ENCODE measurements around the gene BMERB1. TPM values are rescaled to one million over a fixed set of nuclear protein-coding genes. Genes with fewer than 3 reads are reported as not detected.

BMERB1 gene
- total RNA-seq, 1 donor: 57.2 TPM

DNA sequence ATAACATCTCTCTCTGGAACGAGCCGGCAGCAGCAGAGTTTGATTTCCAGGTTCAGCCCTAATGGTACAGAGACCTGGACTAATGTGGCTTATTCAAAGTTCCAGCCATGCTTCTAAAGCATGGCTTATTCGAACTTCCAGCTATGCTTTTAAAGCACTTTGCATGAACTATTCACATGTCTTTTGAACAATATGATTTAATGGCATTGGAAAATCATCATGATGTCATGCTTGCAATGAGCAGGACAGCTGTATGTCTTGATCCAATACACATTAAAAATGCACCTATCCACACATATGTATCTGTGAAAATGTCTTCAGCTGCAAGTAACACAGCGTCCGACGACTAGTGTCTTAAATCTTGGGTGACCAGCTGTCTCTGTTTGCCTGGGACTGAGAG, 122.9 kb downstream of the BMERB1 start:
- Histone ChIP-seq H3K79me2 (ENCODE audit: insufficient read depth, low read length) (no peaks in the 10 kb centered on the region), H3K4me1 (ENCODE audit: insufficient read depth, low read length) (no peaks in the 10 kb centered on the region), H3K9me3 (ENCODE audit: low read depth, low read length) (no peaks in the 10 kb centered on the region), H3K27ac (ENCODE audit: low read depth, low read length) (no peak overlapping the region), H3K4me3 (ENCODE audit: insufficient read depth, low read length) (no peak overlapping the region), H3K4me2 (ENCODE audit: insufficient read depth, low read length) (no peak overlapping the region), H4K20me1 (ENCODE audit: insufficient read depth, low read length) (peaks cover 23% of the 10 kb centered on the region), H3K36me3 (ENCODE audit: insufficient read depth, low read length) (no peaks in the 10 kb centered on the region), H3K27me3 (ENCODE audit: insufficient read depth, low read length) (no peaks in the 10 kb centered on the region), H2AFZ (ENCODE audit: low read length) (no peak overlapping the region)
- DNase-seq (ENCODE audit: insufficient read length, low spot score, missing footprints): no peak
- TF ChIP-seq, protein P1, sequence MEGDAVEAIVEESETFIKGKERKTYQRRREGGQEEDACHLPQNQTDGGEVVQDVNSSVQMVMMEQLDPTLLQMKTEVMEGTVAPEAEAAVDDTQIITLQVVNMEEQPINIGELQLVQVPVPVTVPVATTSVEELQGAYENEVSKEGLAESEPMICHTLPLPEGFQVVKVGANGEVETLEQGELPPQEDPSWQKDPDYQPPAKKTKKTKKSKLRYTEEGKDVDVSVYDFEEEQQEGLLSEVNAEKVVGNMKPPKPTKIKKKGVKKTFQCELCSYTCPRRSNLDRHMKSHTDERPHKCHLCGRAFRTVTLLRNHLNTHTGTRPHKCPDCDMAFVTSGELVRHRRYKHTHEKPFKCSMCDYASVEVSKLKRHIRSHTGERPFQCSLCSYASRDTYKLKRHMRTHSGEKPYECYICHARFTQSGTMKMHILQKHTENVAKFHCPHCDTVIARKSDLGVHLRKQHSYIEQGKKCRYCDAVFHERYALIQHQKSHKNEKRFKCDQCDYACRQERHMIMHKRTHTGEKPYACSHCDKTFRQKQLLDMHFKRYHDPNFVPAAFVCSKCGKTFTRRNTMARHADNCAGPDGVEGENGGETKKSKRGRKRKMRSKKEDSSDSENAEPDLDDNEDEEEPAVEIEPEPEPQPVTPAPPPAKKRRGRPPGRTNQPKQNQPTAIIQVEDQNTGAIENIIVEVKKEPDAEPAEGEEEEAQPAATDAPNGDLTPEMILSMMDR (IDR thresholded peaks at IDR 0.05; ENCODE audit: extremely low read depth, low read depth, low read length): no peak

DNA sequence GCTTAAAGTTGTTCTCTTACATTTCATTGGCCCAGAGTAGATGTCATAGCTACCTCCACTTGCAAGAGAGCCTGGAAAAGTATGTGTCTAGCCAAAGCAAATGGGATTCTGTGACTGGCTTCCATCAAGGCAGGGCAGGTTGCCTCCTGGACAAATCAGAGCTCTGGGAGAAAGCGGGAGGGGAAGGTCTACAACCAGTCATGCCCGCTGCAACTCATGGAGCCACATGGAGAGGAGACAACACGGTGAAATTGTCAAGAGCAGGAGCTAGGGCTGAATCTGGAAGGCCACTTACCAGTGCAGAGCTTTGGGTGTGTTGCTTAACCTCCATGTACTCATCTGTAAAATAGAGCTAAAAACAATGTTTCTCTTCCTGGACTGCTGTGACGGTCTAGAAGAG, 124.8 kb downstream of the BMERB1 start:
- Histone ChIP-seq H4K20me1 (ENCODE audit: insufficient read depth, low read length) (peaks cover 23% of the 10 kb centered on the region), H3K9me3 (ENCODE audit: low read depth, low read length) (no peaks in the 10 kb centered on the region), H2AFZ (ENCODE audit: low read length) (no peak overlapping the region), H3K79me2 (ENCODE audit: insufficient read depth, low read length) (no peaks in the 10 kb centered on the region), H3K4me1 (ENCODE audit: insufficient read depth, low read length) (no peaks in the 10 kb centered on the region), H3K27me3 (ENCODE audit: insufficient read depth, low read length) (no peaks in the 10 kb centered on the region), H3K27ac (ENCODE audit: low read depth, low read length) (no peak overlapping the region), H3K4me3 (ENCODE audit: insufficient read depth, low read length) (no peak overlapping the region), H3K4me2 (ENCODE audit: insufficient read depth, low read length) (no peak overlapping the region), H3K36me3 (ENCODE audit: insufficient read depth, low read length) (no peaks in the 10 kb centered on the region)
- TF ChIP-seq, protein P1 (IDR thresholded peaks at IDR 0.05; ENCODE audit: extremely low read depth, low read depth, low read length): no peak
- no peak for DNase-seq (ENCODE audit: insufficient read length, low spot score, missing footprints)

DNA sequence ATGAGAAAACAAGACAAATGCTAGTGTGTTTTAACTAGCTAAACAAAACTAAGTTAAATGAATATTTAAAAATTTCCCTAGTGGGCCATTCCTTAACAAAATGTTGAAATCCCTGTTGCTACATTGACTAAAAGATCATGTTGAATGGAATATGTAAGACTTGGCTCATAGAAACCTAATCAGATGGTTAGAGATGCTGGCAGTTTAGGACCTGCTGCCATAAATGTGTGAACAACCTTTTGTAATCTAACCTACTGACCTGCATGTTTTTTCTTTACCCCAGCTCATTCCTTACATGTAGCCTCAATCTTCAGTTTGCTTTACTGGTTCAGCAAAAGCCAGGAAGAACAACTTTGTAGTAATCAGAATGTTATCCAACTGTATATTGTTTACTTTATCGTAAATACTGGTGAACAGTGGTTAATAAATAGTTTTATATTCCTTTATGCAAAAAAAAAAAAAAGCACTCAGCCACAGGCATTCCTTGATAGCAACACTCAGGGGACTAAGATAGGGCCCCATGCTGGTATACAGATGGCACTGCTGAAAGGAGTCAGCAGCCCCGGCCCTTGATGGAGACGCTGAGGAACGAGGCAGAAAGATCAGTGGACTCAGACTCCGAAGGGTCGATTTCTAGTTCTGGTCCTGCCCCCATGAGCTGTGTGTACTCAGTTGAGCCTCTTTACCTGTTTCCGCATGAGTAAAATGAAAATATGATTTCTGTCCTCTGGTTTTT, 130.4 kb downstream of the BMERB1 start:
- H3K4me2 ChIP-seq (ENCODE audit: insufficient read depth, low read length): no peak overlapping the region
- H2AFZ ChIP-seq (ENCODE audit: low read length): no peak overlapping the region
- DNase-seq (ENCODE audit: insufficient read length, low spot score, missing footprints): no peak
- H3K27me3 ChIP-seq (ENCODE audit: insufficient read depth, low read length): no peaks in the 10 kb centered on the region
- no peak overlapping the region for H3K4me3 ChIP-seq (ENCODE audit: insufficient read depth, low read length)
- no peak overlapping the region for H3K27ac ChIP-seq (ENCODE audit: low read depth, low read length)
- no peaks in the 10 kb centered on the region for H3K36me3 ChIP-seq (ENCODE audit: insufficient read depth, low read length)
- no peaks in the 10 kb centered on the region for H3K4me1 ChIP-seq (ENCODE audit: insufficient read depth, low read length)
- TF ChIP-seq, protein P1 (IDR thresholded peaks at IDR 0.05; ENCODE audit: extremely low read depth, low read depth, low read length): no peak
- no peaks in the 10 kb centered on the region for H3K9me3 ChIP-seq (ENCODE audit: low read depth, low read length)
- H3K79me2 ChIP-seq (ENCODE audit: insufficient read depth, low read length): no peaks in the 10 kb centered on the region
- H4K20me1 ChIP-seq (ENCODE audit: insufficient read depth, low read length): peaks cover 9% of the 10 kb centered on the region

DNA sequence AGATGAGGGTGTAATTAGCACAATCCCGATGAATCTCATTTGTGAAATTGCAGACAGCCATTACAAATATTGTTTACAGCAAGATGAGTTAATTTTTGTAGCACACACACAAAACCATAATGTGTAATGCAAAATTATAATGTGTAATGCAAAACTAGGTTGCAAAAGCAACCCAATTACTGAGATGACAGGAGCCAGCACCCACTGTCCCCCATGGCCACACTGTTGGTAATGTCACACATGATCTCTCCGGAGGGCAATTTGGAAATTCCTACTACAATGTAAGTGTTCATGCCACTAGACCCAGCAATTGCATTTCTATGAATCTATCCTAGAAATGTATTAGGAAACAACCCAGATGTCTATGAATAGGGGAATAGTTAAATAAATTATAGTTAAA, 131.7 kb downstream of the BMERB1 start:
- H3K9me3 ChIP-seq (ENCODE audit: low read depth, low read length): no peaks in the 10 kb centered on the region
- no peaks in the 10 kb centered on the region for H3K79me2 ChIP-seq (ENCODE audit: insufficient read depth, low read length)
- TF ChIP-seq, protein P1 (IDR thresholded peaks at IDR 0.05; ENCODE audit: extremely low read depth, low read depth, low read length): no peak
- no peak overlapping the region for H2AFZ ChIP-seq (ENCODE audit: low read length)
- no peaks in the 10 kb centered on the region for H3K36me3 ChIP-seq (ENCODE audit: insufficient read depth, low read length)
- H3K4me2 ChIP-seq (ENCODE audit: insufficient read depth, low read length): no peak overlapping the region
- H3K4me1 ChIP-seq (ENCODE audit: insufficient read depth, low read length): no peaks in the 10 kb centered on the region
- H3K4me3 ChIP-seq (ENCODE audit: insufficient read depth, low read length): no peak overlapping the region
- no peak for DNase-seq (ENCODE audit: insufficient read length, low spot score, missing footprints)
- no peak overlapping the region for H3K27ac ChIP-seq (ENCODE audit: low read depth, low read length)
- H3K27me3 ChIP-seq (ENCODE audit: insufficient read depth, low read length): no peaks in the 10 kb centered on the region
- H4K20me1 ChIP-seq (ENCODE audit: insufficient read depth, low read length): peaks cover 9% of the 10 kb centered on the region

Measured in osteoblast (primary cell).